HEK293 (cell line): ENCODE results near the gene LYRM1.

Experiments
- HOXC10 ChIP-seq: sonication (generic); formaldehyde crosslinking; IDR thresholded peaks from 2 replicates; pipeline ENCODE4 v1.8.1; 2023; ENCODE audit warnings: mild to moderate bottlenecking, missing genetic modification reagents
- KLF8 ChIP-seq: fragments of 450-650 bp; formaldehyde crosslinking; IDR thresholded peaks from 2 replicates; pipeline ENCODE4 v1.5.1; 2016; ENCODE audit warnings: missing biosample characterization, missing genetic modification characterization
- REPIN1 ChIP-seq: fragments of 450-650 bp; formaldehyde crosslinking; IDR thresholded peaks from 2 replicates; pipeline ENCODE4 v1.5.1; 2017; ENCODE audit warnings: missing biosample characterization, missing genetic modification characterization, low read depth
- SP2 ChIP-seq: fragments of 450-650 bp; formaldehyde crosslinking; IDR thresholded peaks from 2 replicates; pipeline ENCODE4 v1.5.1; 2016; ENCODE audit warnings: missing biosample characterization, missing genetic modification characterization
- ZNF184 ChIP-seq: fragments of 450-650 bp; IDR thresholded peaks from 2 replicates; pipeline ENCODE4 v1.5.1; 2018; ENCODE audit warnings: missing biosample characterization, mild to moderate bottlenecking, missing genetic modification characterization
- ZNF23 ChIP-seq: fragments of 450-650 bp; formaldehyde crosslinking; IDR thresholded peaks from 2 replicates; pipeline ENCODE4 v1.5.1; 2016; ENCODE audit warnings: missing biosample characterization, missing genetic modification characterization, borderline replicate concordance
- ZNF354C ChIP-seq: fragments of 450-650 bp; formaldehyde crosslinking; IDR thresholded peaks from 2 replicates; pipeline ENCODE4 v1.5.1; 2016; ENCODE audit warnings: missing biosample characterization, missing genetic modification characterization, low read depth, borderline replicate concordance
- ZNF426 ChIP-seq: fragments of 450-650 bp; formaldehyde crosslinking; IDR thresholded peaks from 2 replicates; pipeline ENCODE4 v1.5.1; 2017; ENCODE audit warnings: missing biosample characterization, missing genetic modification characterization, mild to moderate bottlenecking, inconsistent platforms, moderate library complexity
- ZNF623 ChIP-seq: fragments of 450-650 bp; formaldehyde crosslinking; IDR thresholded peaks from 2 replicates; pipeline ENCODE4 v1.5.1; 2016; ENCODE audit warnings: missing biosample characterization, missing genetic modification characterization
- ZNF654 ChIP-seq: fragments of 450-650 bp; formaldehyde crosslinking; IDR thresholded peaks from 2 replicates; pipeline ENCODE4 v1.5.1; 2016; ENCODE audit warnings: low read depth, missing biosample characterization, missing genetic modification characterization
- ZNF830 ChIP-seq: fragments of 450-650 bp; IDR thresholded peaks from 2 replicates; pipeline ENCODE4 v1.5.0; 2018; ENCODE audit warnings: missing biosample characterization, missing genetic modification characterization, low read depth, mild to moderate bottlenecking, moderate library complexity
- ZSCAN16 ChIP-seq: fragments of 450-650 bp; formaldehyde crosslinking; IDR thresholded peaks from 2 replicates; pipeline ENCODE4 v1.5.1; 2016; ENCODE audit warnings: missing biosample characterization, missing genetic modification characterization
- ZSCAN30 ChIP-seq: fragments of 450-650 bp; IDR thresholded peaks from 2 replicates; pipeline ENCODE4 v1.5.1; 2018; ENCODE audit warnings: missing biosample characterization, mild to moderate bottlenecking, missing genetic modification characterization, moderate library complexity
- TF ChIP-seq, protein P1 (sequence below): fragments of 450-650 bp; formaldehyde crosslinking; IDR thresholded peaks from 2 replicates; pipeline ENCODE4 v1.5.0; 2017; ENCODE audit warnings: missing biosample characterization, missing genetic modification characterization, borderline replicate concordance
- TF ChIP-seq, protein P2 (sequence below): fragments of 450-650 bp; IDR thresholded peaks from 2 replicates; pipeline ENCODE4 v1.5.1; 2018; ENCODE audit warnings: missing biosample characterization, missing genetic modification characterization
- TF ChIP-seq, protein P3 (sequence below): fragments of 450-650 bp; formaldehyde crosslinking; IDR thresholded peaks from 2 replicates; pipeline ENCODE4 v1.5.1; 2017; ENCODE audit warnings: missing biosample characterization, missing genetic modification characterization
- TF ChIP-seq, protein P4 (sequence below): fragments of 450-650 bp; formaldehyde crosslinking; IDR thresholded peaks from 2 replicates; pipeline ENCODE4 v1.5.1; 2016; ENCODE audit warnings: missing biosample characterization, missing genetic modification characterization
- TF ChIP-seq, protein P5 (sequence below): fragments of 450-650 bp; formaldehyde crosslinking; IDR thresholded peaks from 2 replicates; pipeline ENCODE4 v1.5.1; 2016; ENCODE audit warnings: missing biosample characterization, missing genetic modification characterization
- TF ChIP-seq, protein P6 (sequence below): fragments of 450-650 bp; formaldehyde crosslinking; IDR thresholded peaks from 2 replicates; pipeline ENCODE4 v1.5.1; 2016; ENCODE audit warnings: missing biosample characterization, missing genetic modification characterization
- TF ChIP-seq, protein P7 (sequence below): fragments of 450-650 bp; formaldehyde crosslinking; IDR thresholded peaks from 2 replicates; pipeline ENCODE4 v1.5.1; 2016; ENCODE audit warnings: missing biosample characterization, missing genetic modification characterization
- TF ChIP-seq, protein P8 (sequence below): fragments of 450-650 bp; formaldehyde crosslinking; IDR thresholded peaks from 2 replicates; pipeline ENCODE4 v1.5.1; 2016; ENCODE audit warnings: missing biosample characterization, missing genetic modification characterization

The LYRM1 gene

DNA sequence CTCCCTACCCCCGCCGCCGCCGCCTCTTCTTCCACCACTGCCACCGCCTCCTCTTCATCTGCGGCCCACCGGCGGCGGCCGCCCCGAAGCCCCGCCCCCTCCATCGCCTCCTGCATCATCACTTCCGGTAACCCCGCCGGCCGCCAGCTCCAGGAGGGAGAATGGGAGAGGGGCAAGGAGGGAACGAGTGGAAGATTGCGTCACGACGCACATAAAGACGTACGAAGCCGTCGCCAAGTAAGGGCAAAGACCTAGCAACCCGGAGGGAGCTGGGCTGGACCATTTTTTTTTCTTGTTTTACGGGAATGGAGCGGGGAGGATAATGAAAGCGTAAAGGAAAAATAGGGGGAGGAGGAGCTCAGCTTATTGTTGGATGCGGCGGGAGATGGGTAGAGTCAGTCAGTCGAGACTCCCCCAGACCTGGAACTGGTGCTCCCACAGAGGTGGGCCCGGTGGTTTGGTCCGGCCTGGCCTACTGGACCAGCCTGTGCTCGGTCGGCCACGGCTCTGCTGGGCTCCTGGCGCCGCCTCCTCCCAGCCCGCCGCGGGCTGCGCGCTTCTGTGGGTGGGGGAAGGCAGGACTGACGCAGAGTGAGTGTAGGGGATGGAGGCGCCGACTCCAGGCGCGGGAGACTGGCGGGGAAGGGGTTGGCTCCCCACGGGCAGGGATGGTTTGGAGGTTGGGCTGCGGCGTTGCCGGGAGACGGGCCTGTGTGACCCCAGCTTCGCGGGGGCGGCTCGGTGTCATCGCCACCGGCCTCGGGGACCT is at the start of gene LYRM1, which contains the start of gene DCUN1D3 (continued):
- TF ChIP-seq, protein P1, sequence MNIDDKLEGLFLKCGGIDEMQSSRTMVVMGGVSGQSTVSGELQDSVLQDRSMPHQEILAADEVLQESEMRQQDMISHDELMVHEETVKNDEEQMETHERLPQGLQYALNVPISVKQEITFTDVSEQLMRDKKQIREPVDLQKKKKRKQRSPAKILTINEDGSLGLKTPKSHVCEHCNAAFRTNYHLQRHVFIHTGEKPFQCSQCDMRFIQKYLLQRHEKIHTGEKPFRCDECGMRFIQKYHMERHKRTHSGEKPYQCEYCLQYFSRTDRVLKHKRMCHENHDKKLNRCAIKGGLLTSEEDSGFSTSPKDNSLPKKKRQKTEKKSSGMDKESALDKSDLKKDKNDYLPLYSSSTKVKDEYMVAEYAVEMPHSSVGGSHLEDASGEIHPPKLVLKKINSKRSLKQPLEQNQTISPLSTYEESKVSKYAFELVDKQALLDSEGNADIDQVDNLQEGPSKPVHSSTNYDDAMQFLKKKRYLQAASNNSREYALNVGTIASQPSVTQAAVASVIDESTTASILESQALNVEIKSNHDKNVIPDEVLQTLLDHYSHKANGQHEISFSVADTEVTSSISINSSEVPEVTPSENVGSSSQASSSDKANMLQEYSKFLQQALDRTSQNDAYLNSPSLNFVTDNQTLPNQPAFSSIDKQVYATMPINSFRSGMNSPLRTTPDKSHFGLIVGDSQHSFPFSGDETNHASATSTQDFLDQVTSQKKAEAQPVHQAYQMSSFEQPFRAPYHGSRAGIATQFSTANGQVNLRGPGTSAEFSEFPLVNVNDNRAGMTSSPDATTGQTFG (tag by site-specific recombination): no peak
- TF ChIP-seq ZSCAN30 (tag by site-specific recombination) (peak; percentile 20; the same call in 1 of the 2 replicates), ZNF354C (tag by site-specific recombination) (no peak), ZNF184 (no peak), ZNF623 (tag by site-specific recombination) (peak; percentile 12; the same call in 1 of the 2 replicates), ZNF23 (tag by site-specific recombination) (0 out of 2 replicates have a peak, but pooled peaks have one; percentile 23), ZNF654 (tag by site-specific recombination) (no peak), ZNF426 (tag by site-specific recombination) (no peak), ZSCAN16 (no peak), SP2 (tag by site-specific recombination) (peak; percentile 78), ZNF830 (tag by site-specific recombination) (no peak), REPIN1 (tag by site-specific recombination) (no peak), KLF8 (tag by site-specific recombination) (peak; percentile 36), HOXC10 (CRISPR knock-in tag) (no peak)
- TF ChIP-seq, protein P2, sequence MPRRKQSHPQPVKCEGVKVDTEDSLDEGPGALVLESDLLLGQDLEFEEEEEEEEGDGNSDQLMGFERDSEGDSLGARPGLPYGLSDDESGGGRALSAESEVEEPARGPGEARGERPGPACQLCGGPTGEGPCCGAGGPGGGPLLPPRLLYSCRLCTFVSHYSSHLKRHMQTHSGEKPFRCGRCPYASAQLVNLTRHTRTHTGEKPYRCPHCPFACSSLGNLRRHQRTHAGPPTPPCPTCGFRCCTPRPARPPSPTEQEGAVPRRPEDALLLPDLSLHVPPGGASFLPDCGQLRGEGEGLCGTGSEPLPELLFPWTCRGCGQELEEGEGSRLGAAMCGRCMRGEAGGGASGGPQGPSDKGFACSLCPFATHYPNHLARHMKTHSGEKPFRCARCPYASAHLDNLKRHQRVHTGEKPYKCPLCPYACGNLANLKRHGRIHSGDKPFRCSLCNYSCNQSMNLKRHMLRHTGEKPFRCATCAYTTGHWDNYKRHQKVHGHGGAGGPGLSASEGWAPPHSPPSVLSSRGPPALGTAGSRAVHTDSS (tag by site-specific recombination): peak; percentile 39; the same call in 1 of the 2 replicates
- TF ChIP-seq, protein P3, sequence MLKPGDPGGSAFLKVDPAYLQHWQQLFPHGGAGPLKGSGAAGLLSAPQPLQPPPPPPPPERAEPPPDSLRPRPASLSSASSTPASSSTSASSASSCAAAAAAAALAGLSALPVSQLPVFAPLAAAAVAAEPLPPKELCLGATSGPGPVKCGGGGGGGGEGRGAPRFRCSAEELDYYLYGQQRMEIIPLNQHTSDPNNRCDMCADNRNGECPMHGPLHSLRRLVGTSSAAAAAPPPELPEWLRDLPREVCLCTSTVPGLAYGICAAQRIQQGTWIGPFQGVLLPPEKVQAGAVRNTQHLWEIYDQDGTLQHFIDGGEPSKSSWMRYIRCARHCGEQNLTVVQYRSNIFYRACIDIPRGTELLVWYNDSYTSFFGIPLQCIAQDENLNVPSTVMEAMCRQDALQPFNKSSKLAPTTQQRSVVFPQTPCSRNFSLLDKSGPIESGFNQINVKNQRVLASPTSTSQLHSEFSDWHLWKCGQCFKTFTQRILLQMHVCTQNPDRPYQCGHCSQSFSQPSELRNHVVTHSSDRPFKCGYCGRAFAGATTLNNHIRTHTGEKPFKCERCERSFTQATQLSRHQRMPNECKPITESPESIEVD (tag by site-specific recombination): no peak
- TF ChIP-seq, protein P4, sequence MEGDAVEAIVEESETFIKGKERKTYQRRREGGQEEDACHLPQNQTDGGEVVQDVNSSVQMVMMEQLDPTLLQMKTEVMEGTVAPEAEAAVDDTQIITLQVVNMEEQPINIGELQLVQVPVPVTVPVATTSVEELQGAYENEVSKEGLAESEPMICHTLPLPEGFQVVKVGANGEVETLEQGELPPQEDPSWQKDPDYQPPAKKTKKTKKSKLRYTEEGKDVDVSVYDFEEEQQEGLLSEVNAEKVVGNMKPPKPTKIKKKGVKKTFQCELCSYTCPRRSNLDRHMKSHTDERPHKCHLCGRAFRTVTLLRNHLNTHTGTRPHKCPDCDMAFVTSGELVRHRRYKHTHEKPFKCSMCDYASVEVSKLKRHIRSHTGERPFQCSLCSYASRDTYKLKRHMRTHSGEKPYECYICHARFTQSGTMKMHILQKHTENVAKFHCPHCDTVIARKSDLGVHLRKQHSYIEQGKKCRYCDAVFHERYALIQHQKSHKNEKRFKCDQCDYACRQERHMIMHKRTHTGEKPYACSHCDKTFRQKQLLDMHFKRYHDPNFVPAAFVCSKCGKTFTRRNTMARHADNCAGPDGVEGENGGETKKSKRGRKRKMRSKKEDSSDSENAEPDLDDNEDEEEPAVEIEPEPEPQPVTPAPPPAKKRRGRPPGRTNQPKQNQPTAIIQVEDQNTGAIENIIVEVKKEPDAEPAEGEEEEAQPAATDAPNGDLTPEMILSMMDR (tag by site-specific recombination): no peak
- TF ChIP-seq, protein P5, sequence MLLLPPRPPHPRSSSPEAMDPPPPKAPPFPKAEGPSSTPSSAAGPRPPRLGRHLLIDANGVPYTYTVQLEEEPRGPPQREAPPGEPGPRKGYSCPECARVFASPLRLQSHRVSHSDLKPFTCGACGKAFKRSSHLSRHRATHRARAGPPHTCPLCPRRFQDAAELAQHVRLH (tag by site-specific recombination): peak; percentile 86
- TF ChIP-seq, protein P6, sequence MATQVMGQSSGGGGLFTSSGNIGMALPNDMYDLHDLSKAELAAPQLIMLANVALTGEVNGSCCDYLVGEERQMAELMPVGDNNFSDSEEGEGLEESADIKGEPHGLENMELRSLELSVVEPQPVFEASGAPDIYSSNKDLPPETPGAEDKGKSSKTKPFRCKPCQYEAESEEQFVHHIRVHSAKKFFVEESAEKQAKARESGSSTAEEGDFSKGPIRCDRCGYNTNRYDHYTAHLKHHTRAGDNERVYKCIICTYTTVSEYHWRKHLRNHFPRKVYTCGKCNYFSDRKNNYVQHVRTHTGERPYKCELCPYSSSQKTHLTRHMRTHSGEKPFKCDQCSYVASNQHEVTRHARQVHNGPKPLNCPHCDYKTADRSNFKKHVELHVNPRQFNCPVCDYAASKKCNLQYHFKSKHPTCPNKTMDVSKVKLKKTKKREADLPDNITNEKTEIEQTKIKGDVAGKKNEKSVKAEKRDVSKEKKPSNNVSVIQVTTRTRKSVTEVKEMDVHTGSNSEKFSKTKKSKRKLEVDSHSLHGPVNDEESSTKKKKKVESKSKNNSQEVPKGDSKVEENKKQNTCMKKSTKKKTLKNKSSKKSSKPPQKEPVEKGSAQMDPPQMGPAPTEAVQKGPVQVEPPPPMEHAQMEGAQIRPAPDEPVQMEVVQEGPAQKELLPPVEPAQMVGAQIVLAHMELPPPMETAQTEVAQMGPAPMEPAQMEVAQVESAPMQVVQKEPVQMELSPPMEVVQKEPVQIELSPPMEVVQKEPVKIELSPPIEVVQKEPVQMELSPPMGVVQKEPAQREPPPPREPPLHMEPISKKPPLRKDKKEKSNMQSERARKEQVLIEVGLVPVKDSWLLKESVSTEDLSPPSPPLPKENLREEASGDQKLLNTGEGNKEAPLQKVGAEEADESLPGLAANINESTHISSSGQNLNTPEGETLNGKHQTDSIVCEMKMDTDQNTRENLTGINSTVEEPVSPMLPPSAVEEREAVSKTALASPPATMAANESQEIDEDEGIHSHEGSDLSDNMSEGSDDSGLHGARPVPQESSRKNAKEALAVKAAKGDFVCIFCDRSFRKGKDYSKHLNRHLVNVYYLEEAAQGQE (tag by site-specific recombination): no peak
- TF ChIP-seq, protein P7, sequence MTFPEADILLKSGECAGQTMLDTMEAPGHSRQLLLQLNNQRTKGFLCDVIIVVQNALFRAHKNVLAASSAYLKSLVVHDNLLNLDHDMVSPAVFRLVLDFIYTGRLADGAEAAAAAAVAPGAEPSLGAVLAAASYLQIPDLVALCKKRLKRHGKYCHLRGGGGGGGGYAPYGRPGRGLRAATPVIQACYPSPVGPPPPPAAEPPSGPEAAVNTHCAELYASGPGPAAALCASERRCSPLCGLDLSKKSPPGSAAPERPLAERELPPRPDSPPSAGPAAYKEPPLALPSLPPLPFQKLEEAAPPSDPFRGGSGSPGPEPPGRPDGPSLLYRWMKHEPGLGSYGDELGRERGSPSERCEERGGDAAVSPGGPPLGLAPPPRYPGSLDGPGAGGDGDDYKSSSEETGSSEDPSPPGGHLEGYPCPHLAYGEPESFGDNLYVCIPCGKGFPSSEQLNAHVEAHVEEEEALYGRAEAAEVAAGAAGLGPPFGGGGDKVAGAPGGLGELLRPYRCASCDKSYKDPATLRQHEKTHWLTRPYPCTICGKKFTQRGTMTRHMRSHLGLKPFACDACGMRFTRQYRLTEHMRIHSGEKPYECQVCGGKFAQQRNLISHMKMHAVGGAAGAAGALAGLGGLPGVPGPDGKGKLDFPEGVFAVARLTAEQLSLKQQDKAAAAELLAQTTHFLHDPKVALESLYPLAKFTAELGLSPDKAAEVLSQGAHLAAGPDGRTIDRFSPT: 0 out of 2 replicates have a peak, but pooled peaks have one; percentile 30
- TF ChIP-seq, protein P8, sequence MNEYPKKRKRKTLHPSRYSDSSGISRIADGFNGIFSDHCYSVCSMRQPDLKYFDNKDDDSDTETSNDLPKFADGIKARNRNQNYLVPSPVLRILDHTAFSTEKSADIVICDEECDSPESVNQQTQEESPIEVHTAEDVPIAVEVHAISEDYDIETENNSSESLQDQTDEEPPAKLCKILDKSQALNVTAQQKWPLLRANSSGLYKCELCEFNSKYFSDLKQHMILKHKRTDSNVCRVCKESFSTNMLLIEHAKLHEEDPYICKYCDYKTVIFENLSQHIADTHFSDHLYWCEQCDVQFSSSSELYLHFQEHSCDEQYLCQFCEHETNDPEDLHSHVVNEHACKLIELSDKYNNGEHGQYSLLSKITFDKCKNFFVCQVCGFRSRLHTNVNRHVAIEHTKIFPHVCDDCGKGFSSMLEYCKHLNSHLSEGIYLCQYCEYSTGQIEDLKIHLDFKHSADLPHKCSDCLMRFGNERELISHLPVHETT (tag by site-specific recombination): peak; percentile 65; the same call in 1 of the 2 replicates
